Measurements from ENCODE around the gene NUDT10. TPM values are rescaled to one million over a fixed set of nuclear protein-coding genes. Genes with fewer than 3 reads are reported as not detected.
A peak's percentile ranks its signal among the peaks of the same experiment; 100 is the strongest.

Gene NUDT10
- 1 to 10 TPM; 1.4 to 2.4 TPM for total RNA-seq
- 1 to 10 TPM in 1 of 2 donors, under 1 TPM in 1; 0.95 to 1.0 TPM for polyA plus RNA-seq

DNA sequence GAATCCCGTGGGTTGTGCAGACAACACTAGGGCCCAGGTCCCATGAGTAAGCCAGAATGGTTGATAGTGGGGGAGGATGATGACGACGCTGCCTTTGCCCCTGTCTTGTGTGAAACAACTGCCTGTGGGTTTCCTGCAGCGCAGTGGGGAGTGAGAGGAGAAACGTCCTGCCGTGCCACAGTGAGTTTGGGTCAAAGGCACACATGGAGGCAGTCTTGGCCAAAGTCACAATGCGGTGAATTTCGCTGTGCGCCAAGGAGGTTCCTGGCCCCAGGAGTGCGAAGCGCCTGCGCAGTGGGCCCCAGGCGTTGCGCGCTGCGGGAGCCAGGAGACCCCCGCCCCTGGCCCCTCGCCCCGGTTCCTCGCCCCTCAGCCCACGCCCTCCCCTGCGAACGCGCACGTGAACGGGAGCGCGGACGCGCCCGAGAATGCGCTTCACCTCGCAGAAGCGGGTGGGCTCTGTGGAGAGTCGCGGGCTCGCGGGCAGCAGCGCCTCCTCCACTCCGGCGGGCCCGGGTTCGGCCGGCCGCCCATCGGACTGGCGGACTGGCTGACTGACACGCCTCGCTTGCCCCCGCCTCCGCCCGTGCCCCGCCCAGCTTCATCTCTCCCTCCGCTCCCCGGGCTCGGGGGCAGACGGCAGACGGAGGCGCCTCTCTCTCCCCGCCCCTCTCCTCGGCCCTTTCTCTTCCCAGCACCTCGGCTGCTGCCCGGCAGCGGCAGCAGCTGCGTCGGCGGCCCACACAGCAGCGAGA is at the start of gene NUDT10:
Gene NUDT10 (plus strand): TSS at position 635 of the 755 bp plus-strand sequence. CDS start 144 bp downstream, outside the sequence.
- Histone ChIP-seq H3K9me3 (ENCODE audit: control insufficient read depth in 4 of 4, low read length in 3 of 4) (no peaks in the 10 kb centered on the region), H3K27me3 (ENCODE audit: control insufficient read depth in 4 of 4, insufficient read depth in 4 of 4, low read length in 3 of 4) (peaks cover 0 to 3% (median 0%) of the 10 kb centered on the region in 4 donors), H3K4me3 (ENCODE audit: low read depth in 1 of 3, low read length in 3 of 3) (peak within 1 kb of the TSS in 1 of 3 donors; percentile 41), H3K9ac (ENCODE audit: low read depth in 1 of 2, low read length in 2 of 2) (no peak within 1 kb of the TSS), H3K27ac (ENCODE audit: low read depth in 1 of 2, low read length in 2 of 2) (no peak within 1 kb of the TSS), H3K4me1 (ENCODE audit: control insufficient read depth in 4 of 4, insufficient read depth in 4 of 4, low read length in 3 of 4) (peaks cover 0 to 3% (median 0%) of the 10 kb centered on the region in 4 donors), H3K36me3 (ENCODE audit: control insufficient read depth in 4 of 4, insufficient read depth in 3 of 4, low read depth in 1 of 4, low read length in 3 of 4) (no peaks in the 10 kb centered on the region)
- TF ChIP-seq YY1 (IDR thresholded peaks at IDR 0.05), result no peak
- TF ChIP-seq RAD21 (IDR thresholded peaks at IDR 0.05), result no peak
- TF ChIP-seq TAF1 (conservative IDR thresholded peaks at IDR 0.05), result no peak
- TF ChIP-seq, protein P1, sequence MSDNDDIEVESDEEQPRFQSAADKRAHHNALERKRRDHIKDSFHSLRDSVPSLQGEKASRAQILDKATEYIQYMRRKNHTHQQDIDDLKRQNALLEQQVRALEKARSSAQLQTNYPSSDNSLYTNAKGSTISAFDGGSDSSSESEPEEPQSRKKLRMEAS (IDR thresholded peaks at IDR 0.05), result no peak
- TF ChIP-seq FOXA2 (IDR thresholded peaks at IDR 0.05), result no peak
- no peak for TF ChIP-seq JUND (IDR thresholded peaks at IDR 0.05)
- no peak for TF ChIP-seq HNF4G (IDR thresholded peaks at IDR 0.05)
- TF ChIP-seq, protein P2, sequence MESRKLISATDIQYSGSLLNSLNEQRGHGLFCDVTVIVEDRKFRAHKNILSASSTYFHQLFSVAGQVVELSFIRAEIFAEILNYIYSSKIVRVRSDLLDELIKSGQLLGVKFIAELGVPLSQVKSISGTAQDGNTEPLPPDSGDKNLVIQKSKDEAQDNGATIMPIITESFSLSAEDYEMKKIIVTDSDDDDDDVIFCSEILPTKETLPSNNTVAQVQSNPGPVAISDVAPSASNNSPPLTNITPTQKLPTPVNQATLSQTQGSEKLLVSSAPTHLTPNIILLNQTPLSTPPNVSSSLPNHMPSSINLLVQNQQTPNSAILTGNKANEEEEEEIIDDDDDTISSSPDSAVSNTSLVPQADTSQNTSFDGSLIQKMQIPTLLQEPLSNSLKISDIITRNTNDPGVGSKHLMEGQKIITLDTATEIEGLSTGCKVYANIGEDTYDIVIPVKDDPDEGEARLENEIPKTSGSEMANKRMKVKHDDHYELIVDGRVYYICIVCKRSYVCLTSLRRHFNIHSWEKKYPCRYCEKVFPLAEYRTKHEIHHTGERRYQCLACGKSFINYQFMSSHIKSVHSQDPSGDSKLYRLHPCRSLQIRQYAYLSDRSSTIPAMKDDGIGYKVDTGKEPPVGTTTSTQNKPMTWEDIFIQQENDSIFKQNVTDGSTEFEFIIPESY (IDR thresholded peaks at IDR 0.05), result no peak
- no peak for TF ChIP-seq RXRA (IDR thresholded peaks at IDR 0.05)
- TF ChIP-seq, protein P3, sequence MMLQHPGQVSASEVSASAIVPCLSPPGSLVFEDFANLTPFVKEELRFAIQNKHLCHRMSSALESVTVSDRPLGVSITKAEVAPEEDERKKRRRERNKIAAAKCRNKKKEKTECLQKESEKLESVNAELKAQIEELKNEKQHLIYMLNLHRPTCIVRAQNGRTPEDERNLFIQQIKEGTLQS (IDR thresholded peaks at IDR 0.05), result no peak
- no peak for TF ChIP-seq EGR1 (IDR thresholded peaks at IDR 0.05; ENCODE audit: low read depth in 2 of 2)
- no peak for TF ChIP-seq NR2F2 (IDR thresholded peaks at IDR 0.05)
- TF ChIP-seq, protein P4, sequence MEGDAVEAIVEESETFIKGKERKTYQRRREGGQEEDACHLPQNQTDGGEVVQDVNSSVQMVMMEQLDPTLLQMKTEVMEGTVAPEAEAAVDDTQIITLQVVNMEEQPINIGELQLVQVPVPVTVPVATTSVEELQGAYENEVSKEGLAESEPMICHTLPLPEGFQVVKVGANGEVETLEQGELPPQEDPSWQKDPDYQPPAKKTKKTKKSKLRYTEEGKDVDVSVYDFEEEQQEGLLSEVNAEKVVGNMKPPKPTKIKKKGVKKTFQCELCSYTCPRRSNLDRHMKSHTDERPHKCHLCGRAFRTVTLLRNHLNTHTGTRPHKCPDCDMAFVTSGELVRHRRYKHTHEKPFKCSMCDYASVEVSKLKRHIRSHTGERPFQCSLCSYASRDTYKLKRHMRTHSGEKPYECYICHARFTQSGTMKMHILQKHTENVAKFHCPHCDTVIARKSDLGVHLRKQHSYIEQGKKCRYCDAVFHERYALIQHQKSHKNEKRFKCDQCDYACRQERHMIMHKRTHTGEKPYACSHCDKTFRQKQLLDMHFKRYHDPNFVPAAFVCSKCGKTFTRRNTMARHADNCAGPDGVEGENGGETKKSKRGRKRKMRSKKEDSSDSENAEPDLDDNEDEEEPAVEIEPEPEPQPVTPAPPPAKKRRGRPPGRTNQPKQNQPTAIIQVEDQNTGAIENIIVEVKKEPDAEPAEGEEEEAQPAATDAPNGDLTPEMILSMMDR (IDR thresholded peaks at IDR 0.05; ENCODE audit: low read depth, low read length, missing input control), result no peak
- no peak for TF ChIP-seq GABPA (IDR thresholded peaks at IDR 0.05 in 1 of 2, conservative IDR thresholded peaks at IDR 0.05 in 1 of 2)
- no peak for TF ChIP-seq HNF4A (conservative IDR thresholded peaks at IDR 0.05)
- TF ChIP-seq, protein P5, sequence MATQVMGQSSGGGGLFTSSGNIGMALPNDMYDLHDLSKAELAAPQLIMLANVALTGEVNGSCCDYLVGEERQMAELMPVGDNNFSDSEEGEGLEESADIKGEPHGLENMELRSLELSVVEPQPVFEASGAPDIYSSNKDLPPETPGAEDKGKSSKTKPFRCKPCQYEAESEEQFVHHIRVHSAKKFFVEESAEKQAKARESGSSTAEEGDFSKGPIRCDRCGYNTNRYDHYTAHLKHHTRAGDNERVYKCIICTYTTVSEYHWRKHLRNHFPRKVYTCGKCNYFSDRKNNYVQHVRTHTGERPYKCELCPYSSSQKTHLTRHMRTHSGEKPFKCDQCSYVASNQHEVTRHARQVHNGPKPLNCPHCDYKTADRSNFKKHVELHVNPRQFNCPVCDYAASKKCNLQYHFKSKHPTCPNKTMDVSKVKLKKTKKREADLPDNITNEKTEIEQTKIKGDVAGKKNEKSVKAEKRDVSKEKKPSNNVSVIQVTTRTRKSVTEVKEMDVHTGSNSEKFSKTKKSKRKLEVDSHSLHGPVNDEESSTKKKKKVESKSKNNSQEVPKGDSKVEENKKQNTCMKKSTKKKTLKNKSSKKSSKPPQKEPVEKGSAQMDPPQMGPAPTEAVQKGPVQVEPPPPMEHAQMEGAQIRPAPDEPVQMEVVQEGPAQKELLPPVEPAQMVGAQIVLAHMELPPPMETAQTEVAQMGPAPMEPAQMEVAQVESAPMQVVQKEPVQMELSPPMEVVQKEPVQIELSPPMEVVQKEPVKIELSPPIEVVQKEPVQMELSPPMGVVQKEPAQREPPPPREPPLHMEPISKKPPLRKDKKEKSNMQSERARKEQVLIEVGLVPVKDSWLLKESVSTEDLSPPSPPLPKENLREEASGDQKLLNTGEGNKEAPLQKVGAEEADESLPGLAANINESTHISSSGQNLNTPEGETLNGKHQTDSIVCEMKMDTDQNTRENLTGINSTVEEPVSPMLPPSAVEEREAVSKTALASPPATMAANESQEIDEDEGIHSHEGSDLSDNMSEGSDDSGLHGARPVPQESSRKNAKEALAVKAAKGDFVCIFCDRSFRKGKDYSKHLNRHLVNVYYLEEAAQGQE (IDR thresholded peaks at IDR 0.05), result no peak
- no peak for TF ChIP-seq SP1 (IDR thresholded peaks at IDR 0.05)
- no peak for TF ChIP-seq FOXA1 (IDR thresholded peaks at IDR 0.05)
- WGBS, result 2% methylated on average over 68 of the region's 68 CpGs
- peak; percentile 29 for DNase-seq (ENCODE audit: low spot score)

Data from liver (tissue), 9 donors.